ENCODE results near the gene RASAL2. TPM values are rescaled to one million over a fixed set of nuclear protein-coding genes. Genes with fewer than 3 reads are reported as not detected.
"Not testable (repeated sequence)": the region's sequence is repeated elsewhere in the genome, so short reads cannot be mapped to it uniquely, and the experiment has no call there.

RASAL2 gene
- total RNA-seq, 1 donor from 2014 or later, result not detected

GRCh38 chr1:178066908-178067614, 26.8 kb upstream of the RASAL2 start:
- intact Hi-C loops (cut with micrococcal nuclease), result no loop called here

DNA sequence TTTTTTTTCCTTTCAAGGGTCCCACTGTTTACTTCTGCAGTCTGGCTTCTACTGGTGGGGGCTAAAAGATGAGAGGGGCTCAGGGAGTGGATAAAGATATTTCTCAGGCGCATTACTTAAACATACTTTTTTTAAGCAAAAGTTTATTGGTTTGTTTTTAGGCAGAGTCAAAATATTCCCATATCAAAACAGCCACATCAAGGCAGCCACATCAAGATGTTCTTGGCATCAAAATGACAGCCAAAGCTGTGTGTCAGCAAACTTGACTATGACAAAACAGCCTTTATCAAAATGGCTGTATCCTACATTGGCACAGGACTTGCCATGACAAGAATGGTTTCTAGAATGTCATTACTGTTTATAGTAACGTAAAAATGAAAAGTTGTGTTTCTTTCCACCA, 22.1 kb upstream of the RASAL2 start:
- intact Hi-C loops (cut with micrococcal nuclease), result no loop called here

- intact Hi-C loops (cut with micrococcal nuclease), result no loop called here
Observed at GRCh38 chr1:178072326-178072725, 21.6 kb upstream of the RASAL2 start.

- intact Hi-C loops (cut with micrococcal nuclease), result no loop called here
Observed at GRCh38 chr1:178075333-178075732, 18.6 kb upstream of the RASAL2 start.

- intact Hi-C loops (cut with micrococcal nuclease), result no loop called here
Observed at GRCh38 chr1:178076607-178077006, 17.3 kb upstream of the RASAL2 start.

DNA sequence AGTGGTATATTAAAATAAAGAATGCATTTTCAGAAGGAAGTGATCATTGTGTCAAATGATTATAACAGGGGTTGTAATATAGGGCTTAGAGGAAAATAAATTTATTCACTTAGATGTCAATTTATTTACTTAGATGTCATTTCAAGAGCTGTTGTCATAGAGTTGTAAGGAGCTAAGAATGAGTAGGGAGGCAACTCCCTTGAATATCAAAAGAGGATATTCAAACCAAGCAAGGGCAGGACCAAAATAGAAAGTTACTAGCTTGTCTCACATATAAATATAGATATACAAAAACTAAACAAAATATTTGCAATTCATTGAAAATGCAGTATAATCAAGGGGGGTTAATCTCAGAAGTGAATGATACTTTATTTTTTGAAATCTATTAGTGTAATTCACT, 16.0 kb upstream of the RASAL2 start:
- intact Hi-C loops (cut with micrococcal nuclease), result no loop called here

GRCh38 chr1:178086294-178086693, 7.6 kb upstream of the RASAL2 start:
- intact Hi-C loops (cut with micrococcal nuclease), result no loop called here

DNA sequence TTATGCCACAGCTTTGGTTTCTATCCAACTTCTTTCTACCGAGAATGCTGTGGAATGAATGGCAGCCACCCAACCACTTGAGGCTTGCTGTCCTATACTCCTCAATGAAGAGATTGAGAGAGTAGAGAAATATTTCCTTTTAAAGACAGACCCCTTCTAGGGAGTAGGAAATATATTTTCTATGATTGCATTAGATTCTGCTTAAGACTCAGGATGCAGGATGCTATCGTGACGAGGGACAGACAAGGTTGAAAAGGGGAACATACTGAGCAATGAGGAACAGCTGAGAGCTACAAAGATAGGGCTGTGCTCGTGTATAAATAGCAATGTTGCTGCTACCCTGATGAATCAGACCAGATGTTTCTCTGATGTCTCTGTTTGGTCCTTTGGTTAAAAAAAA, 7.1 kb upstream of the RASAL2 start:
- intact Hi-C loops (cut with micrococcal nuclease), result no loop called here

GRCh38 chr1:178088651-178089050, 5.3 kb upstream of the RASAL2 start:
- intact Hi-C loops (cut with micrococcal nuclease), result no loop called here

DNA sequence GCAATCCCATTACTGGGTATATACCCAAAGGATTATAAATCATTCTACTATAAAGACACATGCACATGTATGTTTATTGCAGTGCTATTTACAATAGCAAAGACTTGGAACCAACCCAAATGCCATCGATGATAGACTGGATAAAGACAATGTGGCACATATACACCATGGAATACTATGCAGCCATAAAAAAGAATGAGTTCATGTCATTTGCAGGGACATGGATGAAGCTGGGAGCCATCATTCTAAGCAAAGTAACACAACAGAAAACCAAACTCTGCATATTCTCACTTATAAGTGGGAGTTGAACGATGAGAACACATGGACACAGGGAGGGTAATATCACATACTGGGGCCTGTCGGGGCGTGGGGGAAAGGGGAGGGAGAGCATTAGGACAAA, 2.5 kb upstream of the RASAL2 start:
- intact Hi-C loops (cut with micrococcal nuclease), result not testable (repeated sequence)

DNA sequence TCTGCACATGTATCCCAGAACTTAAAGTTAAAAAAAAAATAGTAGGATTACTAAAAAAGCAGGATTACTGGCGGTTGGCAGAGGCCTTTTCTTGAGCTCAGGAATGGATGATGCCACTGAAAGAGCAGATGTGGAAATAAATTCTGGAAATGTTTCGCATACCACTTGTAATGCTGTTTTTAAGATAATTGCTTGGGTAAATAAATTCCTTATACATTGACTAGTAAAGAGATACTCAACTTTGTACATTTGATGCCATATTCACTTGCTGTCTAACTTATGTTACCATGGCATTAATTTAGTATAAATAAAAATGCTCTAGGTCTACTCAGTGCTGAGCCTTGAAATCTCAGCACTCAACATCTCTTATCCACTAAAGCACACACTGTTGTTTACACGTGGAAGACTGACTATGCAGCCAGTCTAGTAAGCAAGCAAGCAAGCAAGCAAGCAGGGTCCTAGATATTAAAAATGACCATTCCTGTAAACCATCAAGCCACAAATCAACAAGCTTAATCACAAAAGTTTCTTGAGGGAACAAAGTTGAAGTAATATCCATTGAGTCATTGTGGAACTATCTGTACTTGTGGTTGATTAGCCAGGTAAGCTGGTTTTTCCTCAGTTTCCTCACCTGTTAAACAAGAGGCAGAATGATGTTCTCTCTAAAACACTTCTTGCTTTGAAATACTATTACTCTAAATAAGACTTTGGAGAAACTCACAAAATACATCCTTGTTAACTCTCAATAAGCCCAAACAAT, 1.7 kb upstream of the RASAL2 start:
- intact Hi-C loops (cut with micrococcal nuclease), result no loop called here

DNA sequence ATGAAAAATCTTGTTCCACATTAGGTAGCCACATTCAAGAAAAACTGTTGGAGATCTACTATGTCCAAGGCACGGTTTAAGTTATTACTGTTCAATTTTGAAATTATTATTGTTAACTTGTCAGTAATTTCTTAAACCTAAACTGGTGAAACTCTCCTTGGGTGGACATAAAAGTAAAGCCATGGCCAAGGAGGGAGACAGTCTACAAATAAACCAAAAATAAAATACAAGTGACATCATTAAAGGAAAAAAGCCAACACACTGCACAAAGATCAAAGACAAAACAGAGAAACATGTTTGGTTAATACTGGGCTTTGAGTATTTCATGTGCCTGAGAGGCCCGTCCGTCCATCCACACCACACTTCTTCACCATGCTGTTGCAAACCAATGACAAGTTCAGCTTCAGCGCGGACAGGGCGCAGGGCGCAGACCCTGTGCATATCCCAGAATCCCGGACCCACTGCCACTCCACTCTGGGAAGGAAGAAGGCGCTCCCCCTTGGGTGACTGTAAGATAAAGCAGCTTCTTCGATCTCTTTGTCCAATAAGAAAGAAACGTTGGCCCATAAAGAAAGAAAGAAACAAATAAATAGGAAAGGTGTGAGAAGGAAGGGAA, 918 bp upstream of the RASAL2 start:
- intact Hi-C loops (cut with micrococcal nuclease), result no loop called here

- intact Hi-C loops (cut with micrococcal nuclease), result no loop called here
Observed at GRCh38 chr1:178093494-178093950, 382 bp upstream of the RASAL2 start.

GRCh38 chr1:178094739-178095645, 1.1 kb downstream of the RASAL2 start:
- intact Hi-C loops (cut with micrococcal nuclease), result no loop called here

DNA sequence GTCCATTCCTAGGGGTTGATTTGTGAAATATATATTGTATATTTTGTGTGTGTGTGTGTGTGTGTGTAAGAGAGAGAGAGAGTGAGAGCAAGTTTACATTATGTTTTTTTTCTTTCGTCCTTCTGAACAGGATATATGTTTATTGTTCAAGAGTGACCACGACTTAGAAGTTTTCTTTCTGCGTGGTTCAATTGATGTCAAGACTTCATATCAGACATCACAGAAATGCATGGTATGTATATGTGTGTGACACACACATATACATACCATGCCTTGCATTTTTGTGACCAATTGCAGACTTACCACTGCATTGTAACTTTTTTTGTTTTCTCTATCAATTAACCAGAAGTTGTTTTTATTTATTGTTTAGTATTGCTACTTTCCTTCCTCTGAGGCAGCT, 2.5 kb downstream of the RASAL2 start:
- intact Hi-C loops (cut with micrococcal nuclease), result no loop called here

DNA sequence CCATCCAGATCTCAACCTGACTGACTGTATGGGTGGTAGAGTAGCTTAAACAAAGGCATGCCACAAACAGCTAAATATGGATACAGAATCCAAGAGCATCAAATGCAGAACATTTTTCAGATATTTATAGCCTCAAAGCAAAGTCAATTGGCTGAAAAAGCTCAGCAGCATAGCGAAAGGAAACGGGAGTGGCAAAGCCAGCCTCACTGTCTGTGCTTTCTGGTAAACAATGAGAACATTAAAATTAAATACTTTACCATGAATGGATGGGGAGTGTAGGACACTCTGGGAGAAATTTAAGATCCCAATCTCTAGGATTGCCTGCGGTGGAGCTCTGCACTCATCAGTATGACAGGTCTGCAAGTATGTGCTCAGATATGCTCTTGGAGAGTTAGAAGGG, 4.4 kb downstream of the RASAL2 start:
- intact Hi-C loops (cut with micrococcal nuclease), result no loop called here

- intact Hi-C loops (cut with micrococcal nuclease), result no loop called here
Observed at GRCh38 chr1:178101266-178101630, 7.3 kb downstream of the RASAL2 start.

GRCh38 chr1:178101654-178102053, 7.8 kb downstream of the RASAL2 start:
- intact Hi-C loops (cut with micrococcal nuclease), result no loop called here

DNA sequence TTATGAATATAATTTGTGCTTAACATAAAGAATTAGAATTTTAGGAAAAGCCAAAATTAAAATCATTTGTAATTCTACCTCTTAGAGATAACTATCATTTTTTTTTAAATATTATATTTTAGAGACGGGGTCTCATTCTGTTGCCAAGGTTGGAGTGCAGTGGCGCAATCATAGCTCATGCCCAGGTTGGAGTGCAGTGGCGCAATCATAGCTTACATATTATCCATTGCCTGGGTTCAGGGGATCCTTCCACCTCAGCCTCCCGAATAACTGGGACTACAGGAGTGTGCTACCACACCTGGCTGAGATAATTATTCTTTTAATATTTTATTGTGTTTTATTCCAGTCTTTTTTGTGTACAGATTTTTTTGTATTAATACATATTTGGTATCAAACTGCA, 8.3 kb downstream of the RASAL2 start:
- intact Hi-C loops (cut with micrococcal nuclease), result no loop called here

DNA sequence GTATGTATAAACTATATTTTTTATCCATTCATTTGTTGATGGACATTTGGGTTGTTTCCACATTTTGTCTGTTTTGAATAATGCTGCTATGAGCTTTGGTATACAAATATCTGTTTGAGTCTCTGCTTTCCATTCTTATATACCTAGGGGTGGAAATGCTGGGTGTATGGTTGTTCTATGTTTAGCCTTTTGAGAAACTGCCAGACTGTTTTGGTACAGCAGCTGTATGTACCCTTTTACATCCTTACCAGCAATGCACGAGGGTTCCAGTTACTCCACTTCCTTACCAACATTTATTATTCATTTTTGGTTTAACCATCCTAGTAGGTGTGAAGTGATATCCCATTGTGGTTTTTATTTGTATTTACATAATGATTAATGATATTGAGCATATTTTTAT, 13.9 kb downstream of the RASAL2 start:
- intact Hi-C loops (cut with micrococcal nuclease), result no loop called here

DNA sequence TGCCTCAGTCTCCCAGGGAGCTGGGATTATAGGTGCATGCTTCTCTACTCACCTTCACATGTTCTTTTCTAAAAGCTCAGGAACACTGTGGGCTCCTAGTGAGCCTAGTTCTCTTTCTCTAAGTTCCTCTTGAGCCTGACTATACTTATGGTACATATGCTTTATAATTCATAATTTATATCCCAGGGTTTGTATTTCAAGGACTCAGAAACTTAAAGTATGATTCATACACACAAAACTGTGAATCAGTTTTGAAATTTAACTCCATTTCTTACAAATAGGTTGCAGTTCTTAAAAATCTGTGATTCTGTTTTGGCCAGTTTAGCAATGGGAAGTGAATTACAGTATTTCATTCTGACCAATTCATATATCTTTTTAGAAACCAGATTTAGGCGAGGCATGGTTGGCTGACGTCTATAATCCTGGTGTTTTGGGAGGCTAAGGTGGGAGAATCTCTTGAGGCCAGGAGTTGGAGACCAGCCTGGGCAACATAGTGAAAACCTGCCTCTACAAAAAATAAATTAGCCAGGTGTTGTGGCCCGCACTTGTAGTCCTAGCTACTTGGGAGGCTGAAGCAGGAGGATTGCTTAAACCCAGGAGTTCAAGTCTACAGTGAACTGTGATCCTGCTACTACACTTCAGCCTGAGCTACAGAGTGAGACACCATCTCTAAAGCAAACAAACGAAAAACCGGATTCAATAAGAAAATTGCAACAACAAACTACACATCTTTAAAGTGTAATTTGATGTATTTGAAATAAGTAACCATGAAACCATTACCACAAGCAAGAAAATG, 15.6 kb downstream of the RASAL2 start:
- intact Hi-C loops (cut with micrococcal nuclease), result no loop called here

Measured in T-helper 1 cell treated with Interleukin-12 subunit alpha and Interleukin-12 subunit beta and Interleukin-4 antibody, amounts not matched to agents 30 ng/mL and 1 ng/mL, for 36 hours (primary cell).